ENCODE measurements around the gene EML5.

DNA sequence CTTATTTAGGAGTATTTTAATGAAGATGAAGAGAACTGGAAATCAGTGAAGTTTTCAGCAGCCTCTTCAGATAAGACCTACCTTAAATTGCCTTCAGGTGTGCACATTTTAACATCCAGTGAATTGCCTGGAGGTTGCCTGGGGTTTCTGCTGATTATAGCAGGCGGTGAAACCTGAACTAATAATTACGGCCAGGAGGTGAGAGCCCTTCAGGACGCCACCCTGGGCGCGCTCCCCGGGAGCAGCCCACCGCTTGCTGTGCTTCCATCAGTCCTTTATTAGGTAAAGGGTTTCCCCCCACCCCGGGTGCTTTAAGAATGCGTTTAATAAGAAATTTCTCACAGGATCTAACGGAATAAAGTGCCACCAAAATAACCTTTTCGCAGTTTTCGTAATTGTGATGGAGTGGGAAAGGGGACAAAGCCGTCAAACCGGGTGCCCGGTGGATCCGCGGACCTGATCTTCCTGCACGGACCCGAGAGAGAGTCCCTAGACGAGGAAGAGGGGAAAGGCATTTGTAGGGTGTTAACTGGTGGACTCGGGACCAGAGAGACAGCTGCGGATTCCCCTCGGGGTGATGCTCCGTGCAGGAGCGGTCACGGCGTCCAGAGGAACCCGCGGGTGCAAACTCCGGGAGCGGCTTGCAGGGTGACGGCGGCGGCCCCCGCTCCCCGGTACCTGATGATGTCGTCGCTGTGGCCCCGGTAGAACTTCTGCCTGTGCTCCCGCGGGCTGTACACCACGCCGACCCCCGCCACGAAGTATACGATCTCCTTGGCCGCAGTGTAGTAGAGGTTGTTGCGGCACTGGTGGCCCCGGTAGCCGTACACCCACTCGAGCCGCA is 902 bp downstream of the EML5 start:
- TF ChIP-seq, protein P1, sequence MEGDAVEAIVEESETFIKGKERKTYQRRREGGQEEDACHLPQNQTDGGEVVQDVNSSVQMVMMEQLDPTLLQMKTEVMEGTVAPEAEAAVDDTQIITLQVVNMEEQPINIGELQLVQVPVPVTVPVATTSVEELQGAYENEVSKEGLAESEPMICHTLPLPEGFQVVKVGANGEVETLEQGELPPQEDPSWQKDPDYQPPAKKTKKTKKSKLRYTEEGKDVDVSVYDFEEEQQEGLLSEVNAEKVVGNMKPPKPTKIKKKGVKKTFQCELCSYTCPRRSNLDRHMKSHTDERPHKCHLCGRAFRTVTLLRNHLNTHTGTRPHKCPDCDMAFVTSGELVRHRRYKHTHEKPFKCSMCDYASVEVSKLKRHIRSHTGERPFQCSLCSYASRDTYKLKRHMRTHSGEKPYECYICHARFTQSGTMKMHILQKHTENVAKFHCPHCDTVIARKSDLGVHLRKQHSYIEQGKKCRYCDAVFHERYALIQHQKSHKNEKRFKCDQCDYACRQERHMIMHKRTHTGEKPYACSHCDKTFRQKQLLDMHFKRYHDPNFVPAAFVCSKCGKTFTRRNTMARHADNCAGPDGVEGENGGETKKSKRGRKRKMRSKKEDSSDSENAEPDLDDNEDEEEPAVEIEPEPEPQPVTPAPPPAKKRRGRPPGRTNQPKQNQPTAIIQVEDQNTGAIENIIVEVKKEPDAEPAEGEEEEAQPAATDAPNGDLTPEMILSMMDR (IDR thresholded peaks at IDR 0.05): no peak
- TF ChIP-seq POLR2A (IDR thresholded peaks at IDR 0.05): no peak
